HG03159 (cell line): ENCODE results near the gene MDN1.
"Not testable (repeated sequence)": the region's sequence is repeated elsewhere in the genome, so short reads cannot be mapped to it uniquely, and the experiment has no call there.

Experiments used
- ATAC-seq: cut with Tn5 transposase; IDR thresholded peaks from one replicate; pipeline ENCODE4 v1.9.1; 2021; ENCODE audit warnings: mild to moderate bottlenecking, moderate library complexity; ENCODE audit not compliant: unreplicated experiment

MDN1 gene

DNA sequence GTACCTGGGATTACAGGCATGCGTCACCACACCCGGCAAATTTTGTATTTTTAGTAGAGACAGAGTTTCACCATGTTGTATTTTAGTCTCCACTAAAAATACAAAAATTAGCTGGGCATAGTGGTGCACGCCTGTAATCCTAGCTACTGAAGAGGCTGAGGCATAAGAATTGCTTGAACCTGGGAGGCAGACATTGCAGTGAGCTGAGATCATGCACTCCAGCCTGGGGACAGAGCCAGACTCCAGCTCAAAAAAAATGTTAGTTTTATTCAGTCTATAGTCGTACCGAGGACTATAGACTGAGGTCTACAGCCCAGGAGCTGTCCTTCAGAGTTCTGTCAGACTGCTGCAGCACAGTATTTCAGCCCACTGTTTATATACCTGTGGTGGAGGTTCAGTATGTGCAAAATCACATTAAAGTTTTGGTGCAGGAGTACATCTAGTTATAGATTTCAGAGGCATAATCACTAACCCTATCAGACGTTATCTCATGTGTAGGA is 6.5 kb upstream of the MDN1 start:
- ATAC-seq, result no peak

DNA sequence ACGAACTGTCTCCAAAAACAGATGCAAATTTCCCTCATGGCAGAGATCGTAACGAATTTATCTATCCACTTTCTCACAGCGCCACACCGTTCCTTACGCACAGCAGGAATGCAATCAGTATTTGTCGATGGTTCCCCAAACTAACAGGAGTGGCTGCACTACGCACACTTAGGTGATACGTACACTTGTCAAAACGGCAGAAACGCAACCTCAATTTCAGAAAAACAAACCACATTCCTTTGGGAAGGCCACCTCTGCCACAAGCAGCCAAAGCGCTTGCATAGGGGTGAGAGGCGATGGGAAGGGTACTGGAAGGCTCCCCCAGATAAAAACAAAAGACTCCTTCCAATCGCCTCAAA is 638 bp downstream of the MDN1 start:
- ATAC-seq, result peak; percentile 16

DNA sequence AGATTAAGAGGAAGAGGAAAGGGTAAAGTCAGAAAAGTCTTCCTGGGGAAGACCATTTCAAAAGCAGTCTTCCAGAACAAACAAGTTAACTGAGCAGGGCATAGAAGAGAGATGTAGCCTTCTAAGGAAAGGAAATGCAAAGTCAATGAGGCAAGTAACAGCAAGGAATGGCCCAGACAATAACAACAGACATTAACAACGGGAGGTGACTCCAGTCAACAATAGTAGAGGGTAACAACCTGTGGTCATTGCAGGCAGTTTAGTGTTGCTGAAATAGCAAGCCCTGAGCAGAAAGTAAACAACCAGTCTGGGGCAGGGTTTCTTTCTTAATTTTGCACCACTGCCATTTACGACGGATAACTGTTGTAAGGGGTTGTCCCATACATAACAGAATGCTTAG is 2.1 kb downstream of the MDN1 start:
- ATAC-seq, result no peak

- ATAC-seq, result not testable (repeated sequence)
Measured at GRCh38 chr6:89813422-89813821, 6.2 kb downstream of the MDN1 start.

- no peak for ATAC-seq
Measured at GRCh38 chr6:89807581-89807980, 12.0 kb downstream of the MDN1 start.

DNA sequence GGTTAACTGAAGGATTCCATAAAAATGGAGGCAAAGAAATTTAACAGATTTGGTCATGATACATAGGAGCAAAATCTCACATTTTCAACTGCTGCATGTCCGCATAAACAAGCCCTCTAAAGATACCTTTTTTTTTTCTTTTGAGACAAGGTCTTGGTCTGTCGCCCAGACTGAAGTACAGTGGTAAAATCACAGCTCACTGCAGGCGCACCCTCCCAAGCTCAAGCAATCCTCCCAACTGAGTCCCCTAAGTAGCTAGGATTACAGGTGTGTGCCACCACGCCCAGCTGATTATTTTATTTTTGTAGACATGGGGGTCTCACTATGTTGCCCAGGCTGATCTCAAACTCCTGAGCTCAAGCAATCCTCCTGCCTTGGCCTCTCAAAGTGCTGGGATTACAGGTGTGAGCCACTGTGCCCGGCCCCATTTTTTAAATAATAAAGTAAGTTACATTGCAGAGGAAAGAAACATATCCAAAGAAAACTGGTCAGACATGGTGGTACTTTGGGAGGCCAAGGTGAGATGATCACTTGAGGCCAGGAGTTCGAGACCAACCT is 13.7 kb downstream of the MDN1 start:
- ATAC-seq, result no peak

DNA sequence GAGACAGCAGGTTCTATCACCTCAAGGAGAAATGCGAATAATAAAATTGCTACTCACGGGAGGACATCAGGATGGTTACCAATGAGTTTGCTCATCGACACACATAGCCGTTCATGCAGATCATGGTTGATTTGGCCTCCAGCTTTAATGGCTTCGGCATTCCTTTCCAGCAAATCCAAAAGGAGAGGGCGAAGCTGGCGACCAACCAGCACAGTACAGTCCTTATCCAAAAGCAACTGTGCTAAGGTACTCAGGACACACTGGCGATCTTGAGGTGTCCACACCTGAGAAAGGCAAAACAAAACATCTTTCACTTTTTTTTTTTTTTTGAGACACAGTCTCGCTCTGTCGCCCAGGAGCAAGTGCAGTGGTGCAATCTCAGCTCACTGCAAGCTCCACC is 16.3 kb downstream of the MDN1 start:
- ATAC-seq, result no peak

- no peak for ATAC-seq
Measured at GRCh38 chr6:89799756-89800155, 19.8 kb downstream of the MDN1 start.

GRCh38 chr6:89799096-89799495 is 20.5 kb downstream of the MDN1 start:
- ATAC-seq, result no peak

DNA sequence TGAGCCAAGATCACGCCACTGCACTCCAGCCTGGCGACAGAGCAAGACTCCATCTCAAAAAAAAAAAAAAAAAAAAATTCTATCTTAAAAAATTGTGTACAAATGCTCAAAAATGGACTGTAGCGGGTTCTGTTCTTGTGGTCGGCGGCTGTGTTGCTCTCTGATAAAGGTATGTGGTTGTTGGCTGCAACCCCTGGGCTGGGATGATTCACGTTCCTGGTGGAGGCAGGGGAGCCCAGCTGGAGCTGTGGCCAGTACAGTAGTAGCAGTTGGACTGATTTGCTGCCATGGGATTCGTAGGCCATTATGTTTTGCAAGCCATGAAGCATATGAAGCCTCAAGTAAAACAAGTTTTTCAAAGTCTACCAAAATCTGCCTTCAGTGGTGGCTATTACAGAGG is 22.3 kb downstream of the MDN1 start:
- no peak for ATAC-seq

DNA sequence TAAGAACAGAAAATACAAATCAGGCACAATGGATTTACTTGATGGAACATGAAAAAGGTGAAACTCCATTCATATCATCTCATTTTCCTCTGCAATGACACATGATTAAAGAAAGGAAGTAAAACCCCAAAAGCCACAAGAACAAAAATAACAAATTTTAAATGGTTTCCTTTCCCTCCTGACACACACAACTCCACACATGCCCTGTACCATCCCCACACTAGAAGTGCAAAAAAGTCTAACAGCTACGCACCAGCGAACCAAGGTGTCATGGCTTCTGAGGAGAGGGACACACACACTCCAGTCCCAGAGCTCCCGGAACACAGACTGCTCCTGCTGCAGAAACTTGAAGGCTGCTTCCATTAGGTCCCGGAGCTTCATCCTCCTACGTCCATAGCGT is 25.3 kb downstream of the MDN1 start:
- ATAC-seq, result no peak

- ATAC-seq, result no peak
Measured at GRCh38 chr6:89793586-89793985, 26.0 kb downstream of the MDN1 start.

- peak; percentile 80 for ATAC-seq
Measured at GRCh38 chr6:89792881-89793280, 26.7 kb downstream of the MDN1 start.

DNA sequence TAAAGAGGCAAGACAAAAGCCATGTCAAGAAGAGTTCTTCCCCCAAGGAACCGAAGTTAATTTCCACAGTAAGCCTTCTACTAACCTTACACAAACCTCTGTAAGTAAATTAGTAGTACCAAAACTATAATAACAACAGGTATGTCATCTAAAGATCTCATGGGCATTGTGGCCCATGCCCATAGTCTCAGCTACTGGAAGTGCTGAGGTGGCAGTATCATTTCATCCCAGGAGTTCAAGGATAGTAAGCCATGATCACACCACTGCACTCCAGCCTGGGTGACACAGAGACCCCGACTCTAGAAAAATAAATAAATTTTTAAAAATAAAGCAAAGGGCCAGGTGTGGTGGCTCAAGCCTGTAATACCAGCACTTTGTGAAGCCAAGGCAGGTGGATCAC is 29.2 kb downstream of the MDN1 start:
- no peak for ATAC-seq

GRCh38 chr6:89789980-89790379 is 29.6 kb downstream of the MDN1 start:
- ATAC-seq, result no peak

- ATAC-seq, result no peak
Measured at GRCh38 chr6:89787660-89788328, 31.8 kb downstream of the MDN1 start.

DNA sequence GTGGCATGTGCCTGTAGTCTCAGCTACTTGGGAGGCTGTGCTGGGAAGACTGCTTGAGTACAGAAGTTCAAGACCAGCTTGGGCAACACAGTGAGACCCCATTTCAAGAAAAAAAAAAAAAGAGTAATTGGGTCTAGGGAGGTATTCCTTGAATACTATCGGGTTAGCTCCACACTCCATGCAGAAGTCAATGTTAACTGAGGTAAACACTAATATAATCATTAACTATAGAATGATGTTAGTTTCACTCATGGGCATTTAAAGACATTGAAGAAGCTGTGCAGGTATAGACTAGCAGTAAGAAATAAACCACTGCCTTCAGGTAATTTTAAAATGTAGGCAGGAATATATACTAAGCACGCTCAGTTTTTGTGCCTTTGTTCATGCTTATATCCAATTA is 32.6 kb downstream of the MDN1 start:
- no peak for ATAC-seq

- no peak for ATAC-seq
Measured at GRCh38 chr6:89784838-89785237, 34.8 kb downstream of the MDN1 start.

DNA sequence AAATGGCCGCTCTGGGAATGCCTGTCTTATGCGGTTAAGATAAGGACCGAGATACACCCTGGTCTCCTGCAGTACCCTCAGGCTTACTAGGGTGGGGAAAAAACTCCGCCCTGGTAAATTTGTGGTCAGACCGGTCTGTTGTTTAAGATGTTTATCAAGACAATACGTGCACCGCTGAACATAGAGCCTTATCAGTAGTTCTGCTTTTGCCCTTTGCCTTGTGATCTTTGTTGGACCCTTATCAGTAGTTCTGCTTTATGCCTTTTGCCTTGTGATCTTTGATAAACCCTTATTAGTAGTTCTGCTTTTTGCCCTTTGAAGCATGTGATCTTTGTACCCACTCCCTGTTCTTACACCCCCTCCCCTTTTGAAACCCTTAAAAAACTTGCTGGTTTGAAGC is 36.3 kb downstream of the MDN1 start:
- ATAC-seq, result not testable (repeated sequence)

DNA sequence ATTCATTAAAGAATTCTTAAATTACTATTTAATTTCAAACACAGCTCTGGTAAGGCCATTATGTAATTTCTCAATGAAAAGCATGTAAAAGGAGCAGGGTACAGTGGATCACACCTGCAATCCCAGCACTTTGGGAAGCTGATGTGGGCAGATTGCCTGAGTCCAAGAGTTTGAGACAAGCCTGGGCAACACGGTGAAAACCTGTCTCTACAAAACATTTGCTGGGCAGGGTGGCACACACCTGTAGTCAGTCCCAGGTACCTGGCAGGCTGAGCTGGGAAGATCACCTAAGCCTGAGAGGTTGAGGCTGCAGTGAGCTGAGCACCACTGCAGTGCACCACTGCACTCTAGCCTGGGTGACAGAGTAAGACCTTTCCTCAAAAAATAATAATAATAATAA is 37.4 kb downstream of the MDN1 start:
- no peak for ATAC-seq

- ATAC-seq, result no peak
Measured at GRCh38 chr6:89781070-89782034, 38.2 kb downstream of the MDN1 start.

DNA sequence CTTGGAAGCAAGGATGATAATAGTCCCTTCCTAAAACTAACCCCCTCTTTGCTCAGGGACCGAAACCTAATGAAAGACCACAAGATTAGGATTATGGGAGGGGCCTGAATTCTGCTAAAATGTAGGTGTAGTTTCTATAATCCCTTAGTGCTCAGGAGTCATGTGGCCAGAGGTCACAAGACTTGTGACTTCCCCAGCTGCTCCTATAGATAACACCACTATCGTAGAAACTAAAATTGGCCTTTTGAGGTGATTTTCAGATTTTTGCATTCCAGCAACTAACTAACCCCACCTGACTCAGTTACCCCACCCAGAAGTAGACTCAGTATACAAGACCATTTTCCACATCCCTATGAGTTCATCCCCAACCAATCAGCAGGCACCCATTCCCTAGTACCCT is 42.1 kb downstream of the MDN1 start:
- ATAC-seq, result no peak
